HepG2 (cell line): Measurements from ENCODE around the gene CMIP. TPM values are rescaled to one million over a fixed set of nuclear protein-coding genes. Genes with fewer than 3 reads are reported as not detected.
A peak's percentile ranks its signal among the peaks of the same experiment; 100 is the strongest.

Experiments used
- ATAC-seq: fragments of 200-7000 bp; cut with Tn5 transposase; 3 replicates; pipeline ENCODE4 v1.9.1; 2020; ENCODE audit warnings: mild to moderate bottlenecking, moderate library complexity
- BruUV-seq: library from RNA; stranded (reverse); fragments of 400-500 nt; replicated peaks from 2 replicates; lab custom pipeline; 2021; lab: Mats Ljungman, UMichigan
- CTCF ChIA-PET: fragments of 300-600 bp; formaldehyde crosslinking; extraction: SDS; loops from one replicate; lab custom pipeline; 2021; ENCODE audit warnings: low total read pairs, inconsistent platforms, low intra/inter-chr PET ratio; lab: Yijun Ruan, JAX
- POLR2A ChIA-PET: fragments of 350-600 bp; sonication (Branson Sonifier 250); formaldehyde crosslinking; loops from one replicate; lab custom pipeline; 2020; ENCODE audit warnings: antibody characterized with exemption, inconsistent platforms; lab: Yijun Ruan, JAX
- DNase-seq: peaks from one replicate; pipeline ENCODE4 v3.0.0-alpha.2; 2015; ENCODE audit warnings: low spot score
- FAIRE-seq: peaks from 3 replicates; lab custom pipeline; 2011; peaks lifted over from hg19 to GRCh38; lab: Jason Lieb, UNC
- H2AFZ ChIP-seq: one replicate; pipeline ENCODE4 v1.6.1; 2011; ENCODE audit warnings: low read length, inconsistent platforms
- H3K27ac ChIP-seq: fragments of 300-600 bp; 3 replicates; pipeline ENCODE4 v1.8.0; 2011; ENCODE audit warnings: mixed run types, mild to moderate bottlenecking, mixed read lengths, low read length, inconsistent platforms; ENCODE audit not compliant: insufficient read depth; ENCODE audit errors: extremely low read length
- H3K27me3 ChIP-seq, 2 experiments: fragments of 200-600 bp in 1 of 2; 2 replicates in 1 of 2; 3 replicates in 1 of 2; pipeline versions ENCODE4 v1.6.0 to v1.8.0; 2011; ENCODE audit warnings: low read length in 2 of 2, mild to moderate bottlenecking in 2 of 2, moderate library complexity in 2 of 2, inconsistent platforms in 1 of 2; ENCODE audit not compliant: insufficient read depth in 2 of 2, control insufficient read depth in 1 of 2
- H3K36me3 ChIP-seq, 2 experiments: fragments of 200-600 bp in 1 of 2; replicated peaks in 1 of 2; 2 replicates in 1 of 2; 3 replicates in 1 of 2; pipeline versions ENCODE4 v1.5.1 to v1.8.0; 2011; ENCODE audit warnings: low read length in 2 of 2, inconsistent platforms in 1 of 2; ENCODE audit not compliant: insufficient read depth in 2 of 2, control insufficient read depth in 1 of 2
- H3K4me1 ChIP-seq: 2 replicates; pipeline ENCODE4 v1.5.1; 2012; ENCODE audit warnings: low read length, inconsistent platforms; ENCODE audit not compliant: insufficient read depth
- H3K4me2 ChIP-seq: 2 replicates; pipeline ENCODE4 v1.6.0; 2011; ENCODE audit warnings: low read depth, low read length, inconsistent platforms
- H3K4me3 ChIP-seq, 3 experiments: fragments of 200-600 bp in 1 of 3; sonication (generic), shearing (Covaris generic) in 1 of 3; replicated peaks in 1 of 3; 2 replicates each; pipeline ENCODE4 v1.5.1; 2011 to 2016; ENCODE audit warnings: low read length in 3 of 3, inconsistent platforms in 2 of 3, low read depth in 2 of 3, mild to moderate bottlenecking in 2 of 3, control low read depth in 1 of 3, mixed read lengths in 1 of 3; ENCODE audit not compliant: insufficient read depth in 1 of 3
- H3K79me2 ChIP-seq: one replicate; pipeline ENCODE4 v1.6.1; 2011; ENCODE audit warnings: low read length, inconsistent platforms; ENCODE audit not compliant: insufficient read depth
- H3K9ac ChIP-seq: 2 replicates; pipeline ENCODE4 v1.6.0; 2011; ENCODE audit warnings: mild to moderate bottlenecking, low read depth, low read length, inconsistent platforms; ENCODE audit not compliant: insufficient read depth
- H3K9me3 ChIP-seq: 2 replicates; pipeline ENCODE4 v1.5.1; 2012; ENCODE audit warnings: mild to moderate bottlenecking, low read length
- H4K20me1 ChIP-seq: 2 replicates; pipeline ENCODE4 v1.6.0; 2011; ENCODE audit warnings: inconsistent platforms, mild to moderate bottlenecking, low read length, moderate library complexity; ENCODE audit not compliant: insufficient read depth
- ATF7 ChIP-seq, 2 experiments: fragments of 450-650 bp in 1 of 2; sonication (generic) in 1 of 2; formaldehyde crosslinking in 1 of 2; IDR thresholded peaks; 2 replicates each; pipeline versions ENCODE4 v1.4.0 to v1.6.1; 2016 to 2020; ENCODE audit warnings: antibody characterized with exemption in 1 of 2, mild to moderate bottlenecking in 1 of 2, missing genetic modification reagents in 1 of 2
- HNRNPLL ChIP-seq: fragments of 200-400 bp; formaldehyde crosslinking; IDR thresholded peaks from 2 replicates; pipeline ENCODE4 v1.6.1; 2017; ENCODE audit warnings: mild to moderate bottlenecking, low read depth, low read length; ENCODE audit not compliant: poor library complexity, severe bottlenecking
- SNAI1 ChIP-seq: sonication (generic); formaldehyde crosslinking; IDR thresholded peaks from 2 replicates; pipeline ENCODE4 v1.5.0; 2020; ENCODE audit warnings: mild to moderate bottlenecking, missing genetic modification reagents, borderline replicate concordance
- ZFP1 ChIP-seq: IDR thresholded peaks from 2 replicates; pipeline ENCODE4 v1.6.1; 2016
- ZNF629 ChIP-seq: sonication (generic); formaldehyde crosslinking; conservative IDR thresholded peaks from 2 replicates; pipeline ENCODE4 v1.5.0; 2020; ENCODE audit warnings: missing genetic modification reagents
- ZNF891 ChIP-seq: sonication (generic); formaldehyde crosslinking; IDR thresholded peaks from 2 replicates; pipeline ENCODE4 v1.5.0; 2020; ENCODE audit warnings: mild to moderate bottlenecking, missing genetic modification reagents
- WGBS: methylation state at CpG from one replicate; pipeline ENCODE4 v1.1.6; 2017; ENCODE audit warnings: low lambda C conversion rate; 5-methylcytosine and 5-hydroxymethylcytosine counted together
- in situ Hi-C: cut with HindIII; loops from 2 replicates; pipeline ENCODE4 v1.10.0; 2017; ENCODE audit warnings: low pct_unique_long_range_greater_than_20kb; ENCODE audit not compliant: extremely low pct_ligation_motif_present
- intact Hi-C: fragments of 100-400 bp; cut with micrococcal nuclease; formaldehyde crosslinking; loops from one replicate; pipeline ENCODE4 v1.10.0; 2022; ENCODE audit not compliant: unreplicated experiment
- polyA plus RNA-seq, 8 experiments: library from polyadenylated mRNA; depleted of rRNA in 3 of 8; stranded (reverse) in 7 of 8; unstranded in 1 of 8; fragments of >200 nt; fragmentation: Illumina TruSeq in 4 of 8; extraction: Trizol in 4 of 8; gene quantifications; 2 replicates each; pipeline versions ENCODE4 v1.2.1 to v1.2.3, GENCODE V29; 2011 to 2016; ENCODE audit warnings: low read depth in 4 of 8, missing spikeins in 1 of 8, mixed read lengths in 1 of 8; ENCODE audit not compliant: insufficient read depth in 1 of 8
- total RNA-seq, 5 experiments: library from RNA; depleted of rRNA; stranded (reverse); fragments of >200 nt; fragmentation: Illumina TruSeq; extraction: Trizol; gene quantifications; 2 replicates each; pipeline ENCODE4 v1.2.3, GENCODE V29; 2016; ENCODE audit warnings: low read depth in 1 of 5

The CMIP gene
- total and polyA plus RNA-seq, 2 of the 13 experiments (the other 11 are each of a cell fraction or from before 2014, with no cell fraction given): 10.9 to 18.1 TPM

DNA sequence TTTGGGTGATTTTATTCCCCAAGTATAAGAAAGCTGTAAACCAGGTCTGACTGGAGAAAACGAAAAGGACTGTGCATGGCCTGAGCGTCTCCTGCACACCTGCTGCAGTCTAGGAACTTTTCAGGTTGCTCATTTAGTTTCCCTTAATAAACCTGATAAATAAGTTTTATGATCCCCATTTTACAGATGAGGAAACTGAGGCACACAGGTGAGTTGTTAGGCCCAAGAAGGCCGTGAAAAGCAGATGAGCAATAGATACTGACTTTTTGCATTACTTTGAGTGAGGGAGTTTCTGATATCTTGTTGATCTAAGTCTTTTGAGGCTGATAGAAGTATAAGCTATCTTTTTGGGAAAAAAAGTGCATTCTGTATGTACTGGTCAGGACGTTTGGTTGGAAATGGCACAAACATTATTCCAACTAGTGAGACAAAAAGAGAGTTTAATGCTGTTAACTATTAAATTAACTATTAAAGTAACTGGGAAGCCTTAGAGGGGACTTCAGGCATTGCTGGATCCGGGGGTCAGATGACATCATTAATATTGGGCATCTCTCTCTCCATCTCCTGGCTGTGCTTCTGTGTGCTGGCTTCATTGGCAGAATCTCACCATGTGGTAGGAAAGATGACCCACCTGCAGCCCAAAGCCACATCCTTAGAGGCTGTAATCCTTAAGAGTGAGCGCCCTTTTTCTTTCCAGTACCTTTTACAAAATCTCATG is 163.4 kb downstream of the CMIP start:
- Histone ChIP-seq H4K20me1 (peaks cover 70% of the 10 kb centered on the region), H3K79me2 (peaks cover 21% of the 10 kb centered on the region), H3K9me3 (no peaks in the 10 kb centered on the region), H3K27ac (no peak overlapping the region), H3K4me2 (no peak overlapping the region), H3K4me1 (no peaks in the 10 kb centered on the region), H3K36me3 (peaks cover 43 to 81% of the 10 kb centered on the region in 2 experiments), H3K4me3 (no peak overlapping the region), H3K9ac (no peak overlapping the region), H3K27me3 (no peaks in the 10 kb centered on the region), H2AFZ (no peak overlapping the region)
- no peak for ATAC-seq
- ChIA-PET CTCF (no interaction called here), POLR2A (no interaction called here)
- TSS peak; percentile 34 for BruUV-seq
- intact Hi-C loops (no loop called here), in situ Hi-C loops (no loop called here)
- no peak for DNase-seq
- no peak for TF ChIP-seq SNAI1 (CRISPR knock-in tag)
- peak; percentile 77 for TF ChIP-seq ATF7 (IDR thresholded peaks at IDR 0.05)
- no peak for TF ChIP-seq ATF7 (CRISPR knock-in tag; IDR thresholded peaks at IDR 0.05)
- TF ChIP-seq ZNF629: peak; percentile 77
- no peak for FAIRE-seq
- WGBS: 96% methylated on average over 6 of the region's 6 CpGs

DNA sequence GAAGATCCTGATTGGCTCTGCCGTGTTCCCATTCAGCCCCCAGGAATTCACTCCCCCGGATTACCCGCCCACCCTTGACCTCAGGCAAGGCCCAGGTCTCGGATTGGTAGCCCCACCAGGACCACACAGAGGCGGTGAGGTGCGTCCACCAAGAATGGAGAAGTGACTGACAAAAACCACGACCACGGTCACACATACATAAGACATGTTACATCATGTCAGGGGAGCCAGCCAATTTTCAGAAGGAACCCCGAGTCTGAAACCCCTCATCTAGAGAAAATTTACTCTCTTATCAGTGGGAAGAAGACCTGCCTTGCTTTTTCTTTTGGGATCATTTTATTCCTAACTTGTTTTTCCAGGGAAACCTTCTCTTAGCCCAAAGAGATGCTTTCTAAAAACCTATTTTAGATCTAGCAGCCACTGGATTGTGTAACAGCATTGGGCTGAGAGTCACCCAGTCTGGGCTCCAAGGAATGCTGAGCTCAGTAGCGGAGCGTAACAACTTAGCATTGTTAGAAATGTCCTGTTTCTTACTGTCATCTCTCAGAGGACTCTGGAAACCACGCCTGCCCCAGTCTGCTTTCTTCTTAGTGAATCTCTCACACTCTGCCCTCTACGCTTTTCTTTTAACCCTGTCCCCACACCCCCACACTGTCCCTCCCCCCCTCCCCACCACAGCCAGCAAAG is 164.1 kb downstream of the CMIP start:
- DNase-seq (no peak), FAIRE-seq (no peak), ATAC-seq (no peak)
- TF ChIP-seq ZFP1 (CRISPR knock-in tag) (no peak), ZNF891 (CRISPR knock-in tag) (no peak), HNRNPLL (no peak)
- Histone ChIP-seq H4K20me1 (peaks cover 69% of the 10 kb centered on the region), H3K4me3 (no peak overlapping the region), H3K36me3 (peaks cover 43 to 88% of the 10 kb centered on the region in 2 experiments), H3K9ac (no peak overlapping the region), H3K9me3 (no peaks in the 10 kb centered on the region), H3K79me2 (peaks cover 20% of the 10 kb centered on the region), H3K27me3 (no peaks in the 10 kb centered on the region), H2AFZ (no peak overlapping the region), H3K27ac (no peak overlapping the region), H3K4me2 (no peak overlapping the region), H3K4me1 (no peaks in the 10 kb centered on the region)
- POLR2A ChIA-PET: no interaction called here
- intact Hi-C loops (no loop called here), in situ Hi-C loops (no loop called here)
- CTCF ChIA-PET: no interaction called here
- 97% methylated on average over 13 of the region's 13 CpGs for WGBS
- no TSS peak for BruUV-seq
